IMR-90 (cell line): ENCODE data around the gene XKR7. TPM values are rescaled to one million over a fixed set of nuclear protein-coding genes. Genes with fewer than 3 reads are reported as not detected.

Experiments
- ATAC-seq: fragments of 200-7000 bp; cut with Tn5 transposase; 2 replicates; pipeline ENCODE4 v1.9.1; 2020; ENCODE audit warnings: low read depth, mild to moderate bottlenecking, moderate library complexity
- BruUV-seq: library from RNA; stranded (reverse); fragments of 400-500 nt; replicated peaks from 2 replicates; lab custom pipeline; 2021; lab: Mats Ljungman, UMichigan
- CTCF ChIA-PET: fragments of 300-600 bp; formaldehyde crosslinking; extraction: SDS; loops from one replicate; lab custom pipeline; 2021; ENCODE audit warnings: antibody characterized with exemption; lab: Yijun Ruan, JAX
- POLR2A ChIA-PET: fragments of 300-600 bp; sonication (Branson Sonifier 250); formaldehyde crosslinking; loops from one replicate; lab custom pipeline; 2022; ENCODE audit warnings: antibody characterized with exemption; ENCODE audit not compliant: unreplicated experiment; lab: Charles Lee
- DNase-seq: peaks from one replicate; pipeline ENCODE4 v3.0.0; 2013
- H2AFZ ChIP-seq: replicated peaks from 2 replicates; pipeline ENCODE3; 2013; ENCODE audit warnings: low read length, mild to moderate bottlenecking; ENCODE audit not compliant: poor library complexity
- H2AK5ac ChIP-seq: 2 replicates; pipeline ENCODE4 v1.6.1; 2013; ENCODE audit warnings: low read depth, low read length, inconsistent platforms
- H2AK9ac ChIP-seq: replicated peaks from 2 replicates; pipeline ENCODE3; 2013; ENCODE audit warnings: mild to moderate bottlenecking, low read depth, low read length, moderate library complexity; ENCODE audit not compliant: poor library complexity
- H2BK120ac ChIP-seq: 2 replicates; pipeline ENCODE4 v1.6.1; 2013; ENCODE audit warnings: low read depth, low read length, inconsistent platforms
- H2BK15ac ChIP-seq: 3 replicates; pipeline ENCODE4 v1.6.1; 2013; ENCODE audit warnings: low read depth, low read length, inconsistent platforms
- H2BK20ac ChIP-seq: 2 replicates; pipeline ENCODE4 v1.6.1; 2013; ENCODE audit warnings: low read depth, mild to moderate bottlenecking, inconsistent platforms, low read length, moderate library complexity
- H2BK5ac ChIP-seq: 2 replicates; pipeline ENCODE4 v1.6.1; 2013; ENCODE audit warnings: mild to moderate bottlenecking, low read depth, low read length, inconsistent platforms; ENCODE audit not compliant: poor library complexity, severe bottlenecking
- H3K14ac ChIP-seq: replicated peaks from 2 replicates; pipeline ENCODE4 v1.6.1; 2013; ENCODE audit warnings: low read depth, low read length, inconsistent platforms
- H3K18ac ChIP-seq: 2 replicates; pipeline ENCODE4 v1.6.1; 2013; ENCODE audit warnings: low read depth, low read length, control low read depth
- H3K23ac ChIP-seq: 2 replicates; pipeline ENCODE4 v1.6.1; 2013; ENCODE audit warnings: low read depth, low read length, inconsistent platforms
- H3K27ac ChIP-seq: 2 replicates; pipeline ENCODE4 v1.5.1; 2013; ENCODE audit warnings: mild to moderate bottlenecking, control low read depth, low read length; ENCODE audit not compliant: insufficient read depth
- H3K27me3 ChIP-seq: 2 replicates; pipeline ENCODE4 v1.6.1; 2013; ENCODE audit warnings: low read length; ENCODE audit not compliant: control insufficient read depth, insufficient read depth
- H3K36me3 ChIP-seq: 2 replicates; pipeline ENCODE4 v1.6.1; 2013; ENCODE audit warnings: low read length, mixed read lengths; ENCODE audit not compliant: control insufficient read depth, insufficient read depth
- H3K4ac ChIP-seq: 2 replicates; pipeline ENCODE4 v1.6.1; 2013; ENCODE audit warnings: low read depth, low read length, inconsistent platforms
- H3K4me1 ChIP-seq: 2 replicates; pipeline ENCODE4 v1.6.1; 2013; ENCODE audit warnings: low read length, mixed read lengths; ENCODE audit not compliant: control insufficient read depth, insufficient read depth
- H3K4me2 ChIP-seq: 2 replicates; pipeline ENCODE4 v1.6.1; 2013; ENCODE audit warnings: low read depth, mild to moderate bottlenecking, control low read depth, low read length, moderate library complexity
- H3K4me3 ChIP-seq: 2 replicates; pipeline ENCODE4 v1.5.1; 2013; ENCODE audit warnings: low read depth, mild to moderate bottlenecking, control low read depth, low read length, moderate library complexity; ENCODE audit not compliant: insufficient read depth
- H3K56ac ChIP-seq: 2 replicates; pipeline ENCODE4 v1.6.1; 2013; ENCODE audit warnings: low read length, inconsistent platforms; ENCODE audit not compliant: insufficient read depth; ENCODE audit errors: extremely low read depth
- H3K79me1 ChIP-seq, 2 experiments: 2 replicates each; pipeline ENCODE4 v1.6.1; 2013; ENCODE audit warnings: low read length in 2 of 2, inconsistent platforms in 1 of 2, low read depth in 1 of 2
- H3K9ac ChIP-seq: 2 replicates; pipeline ENCODE4 v1.6.1; 2013; ENCODE audit warnings: low read depth, low read length, control low read depth
- H3K9me1 ChIP-seq: 2 replicates; pipeline ENCODE4 v1.6.1; 2013; ENCODE audit warnings: low read length, inconsistent platforms; ENCODE audit not compliant: insufficient read depth
- H3K9me3 ChIP-seq: 2 replicates; pipeline ENCODE4 v1.6.1; 2013; ENCODE audit warnings: low read length; ENCODE audit not compliant: control insufficient read depth, insufficient read depth
- H4K20me1 ChIP-seq: 2 replicates; pipeline ENCODE4 v1.6.1; 2013; ENCODE audit warnings: low read length, inconsistent platforms; ENCODE audit not compliant: insufficient read depth
- H4K5ac ChIP-seq: 2 replicates; pipeline ENCODE4 v1.6.1; 2013; ENCODE audit warnings: mild to moderate bottlenecking, low read depth, low read length, control low read depth
- H4K8ac ChIP-seq, 2 experiments: 2 replicates each; pipeline ENCODE4 v1.6.1; 2013; ENCODE audit warnings: low read depth in 2 of 2, low read length in 2 of 2, control low read depth in 1 of 2, inconsistent platforms in 1 of 2
- H4K91ac ChIP-seq: 2 replicates; pipeline ENCODE4 v1.6.1; 2013; ENCODE audit warnings: low read depth, low read length, inconsistent platforms; ENCODE audit not compliant: insufficient read depth
- CEBPB ChIP-seq: IDR thresholded peaks from 2 replicates; pipeline ENCODE4 v1.6.1; 2012; ENCODE audit warnings: low read depth, low read length, improper control_type of control experiment
- CHD1 ChIP-seq: IDR thresholded peaks from 2 replicates; pipeline ENCODE4 v1.6.1; 2012; ENCODE audit warnings: low read depth, low read length, improper control_type of control experiment
- CTCF ChIP-seq: conservative IDR thresholded peaks from 2 replicates; pipeline ENCODE4 v1.5.1; 2012; ENCODE audit warnings: mild to moderate bottlenecking, low read depth, low read length, improper control_type of control experiment
- MAZ ChIP-seq: IDR thresholded peaks from 2 replicates; pipeline ENCODE4 v1.6.1; 2012; ENCODE audit warnings: low read depth, mild to moderate bottlenecking, low read length, improper control_type of control experiment, moderate library complexity, borderline replicate concordance
- MXI1 ChIP-seq: IDR thresholded peaks from 2 replicates; pipeline ENCODE4 v1.6.1; 2012; ENCODE audit warnings: low read depth, mild to moderate bottlenecking, low read length, moderate library complexity, borderline replicate concordance
- RCOR1 ChIP-seq: IDR thresholded peaks from 2 replicates; pipeline ENCODE4 v1.6.1; 2012; ENCODE audit warnings: mild to moderate bottlenecking, low read length, improper control_type of control experiment; ENCODE audit not compliant: insufficient replicate concordance
- SMC3 ChIP-seq: fragments of 150-350 bp; IDR thresholded peaks from 2 replicates; pipeline ENCODE4 v1.6.1; 2016; ENCODE audit warnings: low read depth, mild to moderate bottlenecking, antibody characterized with exemption, low read length, moderate library complexity
- USF2 ChIP-seq: fragments of 150-350 bp; IDR thresholded peaks from 2 replicates; pipeline ENCODE4 v1.6.1; 2017; ENCODE audit warnings: mild to moderate bottlenecking, antibody characterized with exemption, low read length, low read depth
- WGBS, 2 experiments: methylation state at CpG; one replicate each; pipeline versions ENCODE4 v1.1.5 to v1.1.7; 2013; ENCODE audit warnings: missing lambda C conversion rate in 2 of 2; ENCODE audit not compliant: insufficient read length in 1 of 2; ENCODE audit errors: extremely low coverage in 2 of 2; 5-methylcytosine and 5-hydroxymethylcytosine counted together
- dilution Hi-C: fragments of 300-500 bp; cut with HindIII; formaldehyde crosslinking; loops from one replicate; pipeline ENCODE4 v1.14.3; 2018; ENCODE audit warnings: low sequenced_read_pairs; ENCODE audit not compliant: unreplicated experiment
- in situ Hi-C: fragments of 300-500 bp; cut with MboI; formaldehyde crosslinking; loops from 3 replicates; pipeline ENCODE4 v1.14.3; 2019; ENCODE audit warnings: low sequenced_read_pairs, inconsistent platforms, mixed read lengths
- intact Hi-C: fragments of 100-400 bp; cut with micrococcal nuclease; formaldehyde crosslinking; loops from 2 replicates; pipeline ENCODE4 v1.10.0; 2022
- polyA plus RNA-seq, 3 experiments: library from polyadenylated mRNA; depleted of rRNA; stranded (reverse); fragments of >200 nt; gene quantifications; 2 replicates each; pipeline ENCODE4 v1.2.3, GENCODE V29; 2012; ENCODE audit warnings: low replicate concordance in 1 of 3
- total RNA-seq: library from RNA; depleted of rRNA; stranded (reverse); fragments of >200 nt; gene quantifications from 2 replicates; pipeline ENCODE4 v1.2.3, GENCODE V29; 2012

The XKR7 gene
- total and polyA plus RNA-seq, 2 of the 4 experiments (the other 2 are of a cell fraction) = not detected

DNA sequence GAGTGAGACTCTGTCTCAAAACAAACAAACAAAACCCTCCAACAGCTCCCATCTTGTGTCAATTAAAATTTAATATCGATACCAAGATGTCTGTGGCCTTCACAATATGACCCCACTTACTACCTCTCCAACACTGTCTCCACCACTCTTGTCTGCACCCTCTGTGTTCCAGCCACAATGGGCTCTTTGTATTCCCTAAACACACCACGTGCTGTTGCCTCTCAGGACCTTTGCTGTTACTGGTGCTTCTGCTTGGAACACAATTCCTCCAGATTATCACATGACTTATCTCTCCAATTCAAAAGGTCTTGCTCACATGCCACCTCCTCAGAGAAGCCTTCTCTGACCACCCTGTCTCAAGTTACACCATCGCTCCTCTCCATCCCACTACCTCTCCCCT, 78.0 kb downstream of the XKR7 start:
- CTCF ChIA-PET = no interaction called here
- no peaks in the 10 kb centered on the region for H3K9me1 ChIP-seq
- dilution Hi-C loops = no loop called here
- no peaks in the 10 kb centered on the region for H3K79me1 ChIP-seq
- no peak overlapping the region for H3K18ac ChIP-seq
- H4K91ac ChIP-seq = no peak overlapping the region
- POLR2A ChIA-PET = no interaction called here
- H3K27me3 ChIP-seq = peaks cover 46% of the 10 kb centered on the region
- H4K5ac ChIP-seq = no peak overlapping the region
- no TSS peak for BruUV-seq
- H3K4ac ChIP-seq = no peak overlapping the region
- WGBS, 2 experiments = 50% methylated on average over 2 of the region's 3 CpGs; no CpG with 5 or more reads in 1 of the 2 experiments
- H3K23ac ChIP-seq = no peak overlapping the region
- ATAC-seq = no peak
- no peak for DNase-seq
- H3K4me3 ChIP-seq = no peak overlapping the region
- H3K4me1 ChIP-seq = no peaks in the 10 kb centered on the region
- no peak overlapping the region for H3K4me2 ChIP-seq
- H2BK20ac ChIP-seq = no peak overlapping the region
- H3K27ac ChIP-seq = no peak overlapping the region
- H2AFZ ChIP-seq = no peak overlapping the region
- H4K20me1 ChIP-seq = no peaks in the 10 kb centered on the region
- TF ChIP-seq SMC3 (no peak), CEBPB (no peak), MAZ (no peak), MXI1 (no peak), CHD1 (no peak), CTCF (no peak), RCOR1 (no peak), USF2 (no peak)
- peaks cover 4% of the 10 kb centered on the region for H3K9me3 ChIP-seq
- intact Hi-C loops = no loop called here
- no peaks in the 10 kb centered on the region for H3K36me3 ChIP-seq
- H3K9ac ChIP-seq = no peak overlapping the region
- no peak overlapping the region for H3K56ac ChIP-seq
- no peak overlapping the region for H2AK9ac ChIP-seq
- in situ Hi-C loops = no loop called here
- no peak overlapping the region for H3K14ac ChIP-seq
- no peak overlapping the region for H2BK15ac ChIP-seq
- no peak overlapping the region for H2BK120ac ChIP-seq
- no peak overlapping the region for H4K8ac ChIP-seq
- H2BK5ac ChIP-seq = no peak overlapping the region
- H2AK5ac ChIP-seq = no peak overlapping the region
